Measurements from ENCODE around the gene SORCS2.
"Not testable (repeated sequence)": the region's sequence is repeated elsewhere in the genome, so short reads cannot be mapped to it uniquely, and the experiment has no call there.

Gene SORCS2

GRCh38 chr4:7591409-7592053, 399.2 kb downstream of the SORCS2 start:
- DNase-seq (ENCODE audit: low read depth in 1 of 2, low spot score in 1 of 2): no peak

DNA sequence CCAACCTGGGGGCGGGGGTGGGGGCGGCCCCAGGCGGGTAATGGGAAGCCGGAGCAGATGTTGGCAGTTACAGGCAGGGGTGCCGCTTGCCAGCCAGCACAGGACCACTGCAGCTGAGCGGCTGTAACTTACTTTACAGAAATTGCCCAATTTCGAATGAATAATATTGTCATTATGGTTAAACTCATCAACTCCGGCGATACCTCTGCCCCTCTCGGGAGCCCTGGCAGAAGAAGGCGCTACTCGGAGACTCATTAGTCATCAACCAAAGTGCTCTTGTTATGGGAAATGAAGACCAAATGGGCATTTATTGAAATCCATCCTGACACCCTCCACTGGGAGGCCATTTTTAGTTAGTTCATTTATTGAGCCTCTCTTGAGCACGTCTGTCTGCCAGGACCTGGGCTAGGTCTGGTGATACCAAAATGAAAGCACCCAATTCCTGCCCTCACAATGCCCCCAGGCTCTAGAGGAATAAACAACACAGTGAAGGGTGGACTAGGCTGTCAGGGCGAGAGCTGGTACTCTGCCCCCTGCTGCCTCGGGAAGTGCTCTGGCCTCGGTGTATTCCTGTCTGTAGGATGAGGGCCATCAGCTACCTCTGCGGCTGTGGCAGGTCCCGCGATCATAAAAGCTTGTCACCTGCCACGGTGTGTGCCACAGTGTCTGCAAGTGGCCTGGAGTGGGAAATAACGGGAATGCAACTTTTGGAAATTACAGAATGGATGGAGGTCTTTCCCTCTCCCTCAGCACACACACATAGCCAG, 401.5 kb downstream of the SORCS2 start:
- no peak for DNase-seq (ENCODE audit: low read depth in 1 of 2, low spot score in 1 of 2)

GRCh38 chr4:7595934-7596461, 403.7 kb downstream of the SORCS2 start:
- DNase-seq (ENCODE audit: low read depth in 1 of 2, low spot score in 1 of 2): no peak

- DNase-seq (ENCODE audit: low read depth in 1 of 2, low spot score in 1 of 2): no peak
Observed at GRCh38 chr4:7596918-7597606, 404.7 kb downstream of the SORCS2 start.

DNA sequence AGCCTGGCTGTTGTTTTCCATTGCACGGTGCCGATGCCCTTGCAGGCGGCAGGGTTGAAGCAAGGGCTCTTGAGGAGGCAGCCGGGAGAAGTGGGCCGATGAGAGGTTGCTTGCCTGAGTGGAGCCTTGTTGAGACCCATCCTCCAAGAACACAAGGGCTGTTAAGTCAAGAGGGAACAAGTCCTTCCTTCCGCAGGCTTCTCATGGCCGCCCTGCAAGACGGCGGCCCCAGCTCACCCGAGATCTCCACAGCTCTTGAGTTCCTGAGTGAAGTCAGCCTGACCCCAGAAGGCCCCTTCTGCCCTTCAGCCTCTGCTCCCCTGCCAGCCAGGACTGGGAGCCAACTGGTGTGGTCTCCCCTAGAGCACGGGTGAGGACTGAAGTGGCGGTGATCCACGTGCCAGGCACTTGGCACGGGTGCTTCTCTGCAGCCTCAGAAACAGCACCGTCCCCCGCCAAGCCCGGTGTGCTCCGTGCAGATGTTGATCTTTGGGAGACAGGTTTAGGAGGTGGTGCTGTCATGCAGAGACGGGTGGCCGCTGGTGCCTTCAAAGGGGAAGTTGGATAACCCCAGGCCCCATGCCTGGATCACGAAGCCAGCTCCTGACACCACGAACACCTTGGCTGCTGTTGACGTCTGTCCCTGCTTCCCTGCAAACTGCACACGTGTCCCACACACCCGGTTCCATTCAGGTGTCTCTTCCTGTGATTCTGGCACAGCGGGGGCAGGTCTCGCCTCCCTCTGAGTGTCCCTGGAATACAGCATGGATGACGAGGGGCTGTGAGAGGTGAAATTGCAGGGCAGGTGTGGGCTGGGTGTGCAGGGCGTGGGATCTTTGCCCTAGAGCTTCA, 406.8 kb downstream of the SORCS2 start:
- DNase-seq (ENCODE audit: low read depth in 1 of 2, low spot score in 1 of 2): no peak

DNA sequence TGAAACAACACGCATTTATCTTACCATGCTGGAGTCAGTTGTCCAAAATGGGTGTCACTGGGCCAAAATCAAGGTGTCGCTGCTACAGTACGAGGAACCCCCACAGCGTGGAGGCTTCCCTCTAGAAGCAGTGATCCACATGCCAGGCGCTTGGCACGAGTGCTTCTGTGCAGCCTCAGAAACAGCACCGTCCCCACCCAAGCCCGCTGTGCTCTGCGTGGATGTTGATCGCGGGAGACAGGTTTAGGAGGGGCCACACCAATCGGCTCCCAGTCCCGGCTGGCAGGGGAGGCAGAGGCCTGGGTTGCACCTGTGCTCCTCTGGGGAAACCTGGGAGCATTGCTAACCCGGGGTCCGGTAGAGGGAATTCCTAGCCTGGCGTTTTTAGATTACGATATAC, 407.9 kb downstream of the SORCS2 start:
- DNase-seq (ENCODE audit: low read depth in 1 of 2, low spot score in 1 of 2): no peak

GRCh38 chr4:7602166-7602565, 409.8 kb downstream of the SORCS2 start:
- not testable (repeated sequence) for DNase-seq (ENCODE audit: low read depth in 1 of 2, low spot score in 1 of 2)

GRCh38 chr4:7607156-7607910, 415.0 kb downstream of the SORCS2 start:
- no peak for DNase-seq (ENCODE audit: low read depth in 1 of 2, low spot score in 1 of 2)

DNA sequence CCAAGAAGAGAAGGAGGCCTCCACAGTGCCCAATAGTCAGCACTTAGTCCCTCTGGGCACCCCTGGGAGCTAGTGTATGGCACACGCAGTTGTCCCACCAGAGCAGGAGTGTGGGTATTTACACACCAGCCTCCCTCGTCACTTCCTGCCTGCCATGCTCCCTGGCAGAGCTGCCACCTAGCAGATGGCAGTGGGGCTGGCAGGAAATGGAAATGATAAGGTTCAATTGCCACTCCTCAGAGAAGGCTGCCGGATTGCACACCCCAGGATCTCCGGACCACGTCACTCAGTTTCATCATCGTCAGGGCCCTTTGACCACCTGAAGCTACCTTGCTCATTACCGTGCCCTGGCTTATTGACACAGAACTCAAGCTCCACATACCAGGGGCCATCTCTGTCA, 415.7 kb downstream of the SORCS2 start:
- no peak for DNase-seq (ENCODE audit: low read depth in 1 of 2, low spot score in 1 of 2)

GRCh38 chr4:7609316-7609715, 417.0 kb downstream of the SORCS2 start:
- DNase-seq (ENCODE audit: low read depth in 1 of 2, low spot score in 1 of 2): no peak

DNA sequence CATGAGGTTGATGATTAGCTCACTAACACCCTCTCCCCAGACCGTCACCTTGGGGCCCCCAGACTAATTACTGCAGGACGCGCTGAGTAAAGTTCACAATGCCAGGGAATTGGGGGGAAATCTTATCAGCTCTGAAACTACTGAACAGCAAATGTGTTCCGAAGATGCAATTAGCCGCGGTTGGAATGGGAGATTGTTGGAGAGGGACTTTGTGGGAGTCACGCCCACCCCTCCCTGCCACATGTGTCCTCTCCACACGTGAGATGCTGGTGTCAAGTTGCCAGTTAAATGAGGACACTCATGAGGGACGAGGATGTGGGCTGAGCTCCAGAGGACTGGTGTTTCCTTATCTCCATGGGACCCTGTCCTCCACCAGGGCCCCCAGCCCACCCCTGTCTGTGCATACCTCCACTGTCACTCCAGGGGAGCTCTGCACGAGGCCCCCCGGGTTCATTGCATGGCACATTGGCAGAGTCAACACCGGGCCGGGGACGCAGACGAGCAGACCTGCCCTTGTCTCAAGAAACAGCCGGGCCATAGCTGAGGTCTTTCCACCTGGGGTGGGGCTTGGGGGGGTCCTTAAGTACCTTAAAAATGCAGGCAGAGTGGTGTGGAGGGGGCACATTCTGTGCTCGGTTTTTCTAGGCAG, 417.8 kb downstream of the SORCS2 start:
- no peak for DNase-seq (ENCODE audit: low read depth in 1 of 2, low spot score in 1 of 2)

DNA sequence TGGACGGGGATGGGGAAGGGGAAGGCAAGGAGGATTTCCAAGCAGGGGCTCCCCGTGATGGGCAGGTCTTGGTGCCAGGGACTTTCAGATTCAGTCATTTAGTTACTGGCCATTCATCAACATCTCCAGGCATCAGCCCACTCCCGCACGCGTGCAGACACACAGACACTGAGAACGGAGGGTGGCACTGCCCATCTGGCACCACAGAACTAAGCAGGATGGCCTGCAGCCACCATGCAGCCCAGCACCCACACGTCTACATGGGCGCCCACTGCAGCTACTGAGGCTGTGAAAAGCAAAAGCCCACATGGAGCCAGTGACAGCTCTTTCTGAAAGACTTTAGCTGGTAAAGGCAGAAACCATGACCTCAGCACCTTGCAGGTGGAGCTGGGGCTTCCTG, 418.5 kb downstream of the SORCS2 start:
- no peak for DNase-seq (ENCODE audit: low read depth in 1 of 2, low spot score in 1 of 2)

- DNase-seq (ENCODE audit: low read depth in 1 of 2, low spot score in 1 of 2): no peak
Observed at GRCh38 chr4:7612311-7612897, 420.1 kb downstream of the SORCS2 start.

DNA sequence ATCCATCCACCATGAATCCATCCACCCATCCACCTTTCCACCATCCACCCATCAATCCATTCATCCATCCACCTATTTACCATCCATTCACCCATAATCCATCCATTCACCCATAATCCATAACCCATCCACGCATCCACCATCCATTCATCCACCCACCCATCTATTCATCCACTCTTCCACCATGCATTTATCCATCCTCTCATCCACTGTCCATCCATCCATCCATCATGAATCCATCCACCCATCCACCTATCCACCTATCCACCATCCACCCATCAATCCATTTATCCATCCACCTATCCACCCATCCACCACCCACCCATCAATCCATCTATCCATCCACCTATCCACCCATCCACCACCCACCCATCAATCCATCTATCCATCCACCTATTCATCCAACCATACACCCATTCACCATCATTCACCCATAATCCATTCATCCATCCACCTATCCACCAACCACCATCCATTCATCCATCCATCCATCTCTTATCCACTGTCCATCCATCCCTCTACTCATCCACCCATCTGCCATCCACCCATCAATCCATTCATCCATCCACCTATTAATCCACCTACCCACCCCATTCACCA, 422.1 kb downstream of the SORCS2 start:
- DNase-seq (ENCODE audit: low read depth in 1 of 2, low spot score in 1 of 2): no peak

GRCh38 chr4:7616193-7616592, 423.9 kb downstream of the SORCS2 start:
- DNase-seq (ENCODE audit: low read depth in 1 of 2, low spot score in 1 of 2): no peak

- DNase-seq (ENCODE audit: low read depth in 1 of 2, low spot score in 1 of 2): no peak
Observed at GRCh38 chr4:7618361-7618760, 426.0 kb downstream of the SORCS2 start.

- no peak for DNase-seq (ENCODE audit: low read depth in 1 of 2, low spot score in 1 of 2)
Observed at GRCh38 chr4:7620086-7620813, 427.9 kb downstream of the SORCS2 start.

GRCh38 chr4:7620814-7621176, 428.5 kb downstream of the SORCS2 start:
- DNase-seq (ENCODE audit: low read depth in 1 of 2, low spot score in 1 of 2): no peak

Data from stimulated activated CD4-positive, alpha-beta T cell treated with anti-CD3 and anti-CD28 coated beads, Interleukin-15, amount 100 ng/mL, for 1 hour (primary cell).